ENCODE results near the gene NPAS3. TPM values are rescaled to one million over a fixed set of nuclear protein-coding genes. Genes with fewer than 3 reads are reported as not detected.

NPAS3 gene
- total RNA-seq, 4 donors from 2014 or later, result 1.5 to 12.3 (median 3.4) TPM

DNA sequence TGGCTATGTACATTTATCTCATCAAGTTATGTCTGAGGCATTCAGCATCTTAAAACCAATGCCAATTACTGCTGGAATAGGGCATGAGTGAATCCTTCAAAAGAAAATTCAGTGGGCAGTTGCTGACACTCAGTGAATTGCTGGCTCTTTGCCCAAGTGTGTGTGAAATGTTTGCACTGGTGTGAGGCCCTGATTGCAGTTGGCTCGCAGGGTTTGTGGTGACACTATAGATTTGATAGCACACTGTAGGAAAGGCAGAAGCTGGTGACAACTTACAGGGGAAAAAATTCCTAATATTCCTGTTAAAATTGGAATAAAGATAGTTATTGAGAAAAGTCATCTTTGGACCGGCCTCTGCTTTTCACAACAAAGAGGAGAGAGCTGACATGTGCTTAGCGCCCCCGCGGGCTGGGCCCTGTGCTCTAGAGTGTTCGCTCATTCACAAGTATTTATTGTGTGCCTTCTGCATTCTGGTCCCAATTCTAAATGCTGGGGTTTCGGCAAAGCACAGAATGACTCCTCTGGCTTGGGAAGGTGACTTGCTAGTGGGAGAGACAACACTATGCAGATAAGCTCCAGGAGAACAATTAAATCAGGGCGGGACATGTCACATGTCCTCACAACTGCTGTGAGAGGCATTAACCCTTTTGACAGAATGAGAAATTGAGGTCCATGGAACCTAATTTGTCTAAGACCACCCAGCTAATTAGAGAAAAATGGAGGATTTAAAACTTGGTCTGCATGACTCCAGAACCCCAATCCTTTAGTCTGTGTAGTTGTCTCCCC is 418.7 kb downstream of the NPAS3 start:
- WGBS, 2 donors, result 53 to 57% methylated on average over 8 of the region's 8 CpGs
- no peaks in the 10 kb centered on the region for H3K36me3 ChIP-seq
- DNase-seq (ENCODE audit: low spot score in 2 of 2), result no peak
- no peak overlapping the region for H3K27ac ChIP-seq
- TF ChIP-seq EP300 (IDR thresholded peaks at IDR 0.05), result no peak
- TF ChIP-seq, protein P1, sequence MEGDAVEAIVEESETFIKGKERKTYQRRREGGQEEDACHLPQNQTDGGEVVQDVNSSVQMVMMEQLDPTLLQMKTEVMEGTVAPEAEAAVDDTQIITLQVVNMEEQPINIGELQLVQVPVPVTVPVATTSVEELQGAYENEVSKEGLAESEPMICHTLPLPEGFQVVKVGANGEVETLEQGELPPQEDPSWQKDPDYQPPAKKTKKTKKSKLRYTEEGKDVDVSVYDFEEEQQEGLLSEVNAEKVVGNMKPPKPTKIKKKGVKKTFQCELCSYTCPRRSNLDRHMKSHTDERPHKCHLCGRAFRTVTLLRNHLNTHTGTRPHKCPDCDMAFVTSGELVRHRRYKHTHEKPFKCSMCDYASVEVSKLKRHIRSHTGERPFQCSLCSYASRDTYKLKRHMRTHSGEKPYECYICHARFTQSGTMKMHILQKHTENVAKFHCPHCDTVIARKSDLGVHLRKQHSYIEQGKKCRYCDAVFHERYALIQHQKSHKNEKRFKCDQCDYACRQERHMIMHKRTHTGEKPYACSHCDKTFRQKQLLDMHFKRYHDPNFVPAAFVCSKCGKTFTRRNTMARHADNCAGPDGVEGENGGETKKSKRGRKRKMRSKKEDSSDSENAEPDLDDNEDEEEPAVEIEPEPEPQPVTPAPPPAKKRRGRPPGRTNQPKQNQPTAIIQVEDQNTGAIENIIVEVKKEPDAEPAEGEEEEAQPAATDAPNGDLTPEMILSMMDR (IDR thresholded peaks at IDR 0.05), result no peak
- TF ChIP-seq POLR2A (IDR thresholded peaks at IDR 0.05), result no peak
- no peak overlapping the region for H3K4me3 ChIP-seq
- no peaks in the 10 kb centered on the region for H3K9me3 ChIP-seq
- peaks cover 0 to 5% (median 0%) of the 10 kb centered on the region in 4 donors for H3K4me1 ChIP-seq
- no peaks in the 10 kb centered on the region for H3K27me3 ChIP-seq

DNA sequence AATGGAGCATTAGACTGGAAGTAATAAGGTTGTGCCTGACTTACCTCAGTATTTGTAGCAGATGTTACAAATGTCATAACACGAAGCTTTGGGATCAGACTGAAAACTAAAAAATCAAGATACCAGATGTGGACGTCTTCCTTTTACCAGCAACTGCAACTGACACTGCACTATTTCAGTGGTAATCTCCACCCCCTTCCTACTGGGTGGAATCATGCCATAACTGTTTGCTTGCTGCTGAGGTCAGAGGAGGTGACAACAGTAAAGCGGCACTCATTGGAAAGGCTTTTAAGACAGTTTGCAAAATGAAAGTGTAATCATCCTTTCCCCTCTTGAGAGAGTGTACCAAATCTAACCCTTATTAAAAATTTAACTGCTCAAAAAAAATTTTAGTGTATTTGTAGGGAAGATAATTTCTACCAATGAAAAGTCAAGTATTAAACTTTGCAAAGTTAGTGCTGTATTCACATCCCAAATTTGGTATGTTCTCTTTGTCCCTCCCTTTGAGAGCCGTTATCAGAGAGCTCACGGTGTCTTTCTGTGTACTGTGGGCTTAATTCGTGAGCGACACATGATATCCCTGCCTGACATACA is 420.7 kb downstream of the NPAS3 start:
- Histone ChIP-seq H3K4me3 (no peak overlapping the region), H3K27me3 (no peaks in the 10 kb centered on the region), H3K4me1 (no peaks in the 10 kb centered on the region), H3K36me3 (no peaks in the 10 kb centered on the region), H3K9me3 (no peaks in the 10 kb centered on the region), H3K27ac (no peak overlapping the region)
- DNase-seq (ENCODE audit: low spot score in 2 of 2), result no peak
- TF ChIP-seq EP300 (IDR thresholded peaks at IDR 0.05), result no peak
- TF ChIP-seq POLR2A (IDR thresholded peaks at IDR 0.05), result no peak
- 74 to 83% methylated on average over 7 of the region's 7 CpGs for WGBS, 2 donors

DNA sequence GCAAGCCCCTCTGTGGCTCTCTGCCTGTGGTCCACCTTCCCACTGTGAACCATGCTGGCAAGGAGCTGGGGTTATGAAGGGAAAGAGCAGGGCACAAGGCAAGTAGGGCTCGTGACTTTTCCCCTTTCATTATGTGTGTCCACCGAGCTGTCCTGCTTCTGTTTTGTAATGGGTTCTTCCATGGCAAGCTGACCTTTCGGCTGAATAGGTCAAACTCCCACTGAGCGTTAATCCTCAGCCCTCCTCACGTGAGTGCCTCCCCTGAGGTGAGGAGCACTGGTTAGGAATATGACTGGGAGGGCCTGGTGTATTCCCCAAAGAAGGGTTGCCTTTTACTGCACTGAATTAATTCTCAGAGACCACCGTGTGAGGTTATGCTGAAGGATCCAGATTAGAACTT is 424.3 kb downstream of the NPAS3 start:
- no peak for DNase-seq (ENCODE audit: low spot score in 2 of 2)
- no peak overlapping the region for H3K27ac ChIP-seq
- H3K27me3 ChIP-seq, result no peaks in the 10 kb centered on the region
- H3K4me3 ChIP-seq, result no peak overlapping the region
- no peaks in the 10 kb centered on the region for H3K9me3 ChIP-seq
- TF ChIP-seq EP300 (IDR thresholded peaks at IDR 0.05) (no peak), POLR2A (IDR thresholded peaks at IDR 0.05) (no peak)
- TF ChIP-seq, protein P1 (IDR thresholded peaks at IDR 0.05), result no peak
- 78 to 86% methylated on average over 6 of the region's 6 CpGs for WGBS, 2 donors
- no peaks in the 10 kb centered on the region for H3K36me3 ChIP-seq
- no peaks in the 10 kb centered on the region for H3K4me1 ChIP-seq

DNA sequence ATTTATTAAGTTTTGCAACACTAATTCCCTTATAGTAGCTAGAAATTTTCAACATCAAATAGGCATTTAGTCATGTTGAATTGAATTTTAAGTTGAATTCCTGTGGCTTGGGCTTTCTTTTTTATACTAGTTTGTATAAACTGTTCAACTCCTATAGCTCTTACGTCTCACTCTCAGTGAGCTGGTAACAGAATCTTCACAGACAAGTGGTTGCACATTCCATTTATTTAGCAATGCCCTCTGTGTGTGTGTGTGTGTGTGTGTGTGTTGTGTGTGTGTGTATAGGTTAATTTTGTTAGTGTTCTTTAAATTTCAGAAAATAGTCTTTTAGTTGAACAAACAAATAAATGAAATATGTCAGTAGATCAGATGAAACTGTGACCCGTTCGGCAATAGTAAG is 425.0 kb downstream of the NPAS3 start:
- Histone ChIP-seq H3K36me3 (no peaks in the 10 kb centered on the region), H3K9me3 (no peaks in the 10 kb centered on the region), H3K27me3 (no peaks in the 10 kb centered on the region), H3K27ac (no peak overlapping the region), H3K4me3 (no peak overlapping the region), H3K4me1 (no peaks in the 10 kb centered on the region)
- TF ChIP-seq EP300 (IDR thresholded peaks at IDR 0.05) (no peak), POLR2A (IDR thresholded peaks at IDR 0.05) (no peak)
- TF ChIP-seq, protein P1 (IDR thresholded peaks at IDR 0.05), result no peak
- no peak for DNase-seq (ENCODE audit: low spot score in 2 of 2)
- 85 to 86% methylated on average over 3 of the region's 3 CpGs for WGBS, 2 donors

DNA sequence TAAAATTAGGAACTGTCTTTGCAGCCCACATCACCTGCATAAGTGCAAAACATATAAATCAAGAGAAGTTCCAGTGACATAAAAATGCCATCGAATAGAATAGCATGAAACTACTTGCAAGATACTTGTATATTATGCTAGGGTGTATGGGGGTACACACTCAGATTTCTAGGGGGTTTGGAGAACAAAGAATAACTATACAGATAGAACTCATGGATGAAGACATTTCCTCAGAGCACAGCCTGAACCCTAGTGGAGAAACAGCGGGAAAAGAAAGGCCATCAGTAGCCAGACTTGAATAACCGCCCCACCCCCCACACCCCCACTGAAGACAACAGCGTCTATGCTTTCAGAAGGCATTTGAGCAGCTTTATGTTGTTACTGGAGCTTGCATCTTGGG is 425.8 kb downstream of the NPAS3 start:
- Histone ChIP-seq H3K27ac (no peak overlapping the region), H3K4me1 (no peaks in the 10 kb centered on the region), H3K36me3 (no peaks in the 10 kb centered on the region), H3K27me3 (no peaks in the 10 kb centered on the region), H3K9me3 (no peaks in the 10 kb centered on the region), H3K4me3 (no peak overlapping the region)
- TF ChIP-seq POLR2A (IDR thresholded peaks at IDR 0.05) (no peak), EP300 (IDR thresholded peaks at IDR 0.05) (no peak)
- TF ChIP-seq, protein P1 (IDR thresholded peaks at IDR 0.05), result no peak
- 37 to 39% methylated on average over 4 of the region's 4 CpGs for WGBS, 2 donors
- DNase-seq (ENCODE audit: low spot score in 2 of 2), result no peak

Measured in tibial nerve (tissue), 4 donors.